Nephron progenitor cell (in vitro differentiated cells): ENCODE results near the gene GBA3.

Experiments
- DNase-seq: peaks from one replicate; pipeline ENCODE4 v3.0.0; 2021
- H3K27ac Mint-ChIP-seq: 2 replicates; pipeline ENCODE4 v1.8.0; 2021; ENCODE audit warnings: mild to moderate bottlenecking, moderate library complexity, mixed read lengths
- H3K27me3 Mint-ChIP-seq: 2 replicates; pipeline ENCODE4 v1.8.0; 2021; ENCODE audit warnings: mild to moderate bottlenecking, low read depth, mixed read lengths; ENCODE audit not compliant: poor library complexity
- H3K36me3 Mint-ChIP-seq: 2 replicates; pipeline ENCODE4 v1.8.0; 2021; ENCODE audit warnings: low read depth, mixed read lengths
- H3K4me1 Mint-ChIP-seq: 2 replicates; pipeline ENCODE4 v1.8.0; 2021; ENCODE audit warnings: mixed read lengths
- H3K4me3 Mint-ChIP-seq: 2 replicates; pipeline ENCODE4 v1.8.0; 2021; ENCODE audit warnings: mild to moderate bottlenecking, moderate library complexity, mixed read lengths
- H3K9me3 Mint-ChIP-seq: 2 replicates; pipeline ENCODE4 v1.8.0; 2021; ENCODE audit warnings: mild to moderate bottlenecking, moderate library complexity, mixed read lengths
- TF ChIP-seq, protein P1 (sequence below): fragments of 200-600 bp; sonication (generic); IDR thresholded peaks from 2 replicates; pipeline ENCODE4 v1.5.0; 2021; ENCODE audit warnings: antibody characterized with exemption

The GBA3 gene

DNA sequence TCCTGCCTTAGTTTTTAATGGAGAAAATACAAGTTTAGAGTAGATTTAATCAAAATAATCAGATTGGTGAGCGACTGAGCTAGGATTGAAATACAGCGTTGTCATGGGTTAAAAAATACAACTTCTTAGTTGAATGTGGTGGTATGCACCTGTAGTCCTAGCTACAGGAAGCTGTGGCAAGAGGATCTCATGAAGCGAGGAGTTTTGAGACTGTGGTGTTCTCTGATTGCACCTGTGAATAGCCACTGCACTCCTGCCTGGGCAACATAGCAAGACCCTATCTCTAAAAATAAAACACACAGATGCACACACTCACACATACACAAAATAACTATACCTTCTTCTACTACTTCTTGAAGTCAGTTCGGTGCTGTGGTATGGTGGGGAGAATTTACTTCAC, 19.8 kb upstream of the GBA3 start:
- H3K4me3 Mint-ChIP-seq: no peak overlapping the region
- TF ChIP-seq, protein P1, sequence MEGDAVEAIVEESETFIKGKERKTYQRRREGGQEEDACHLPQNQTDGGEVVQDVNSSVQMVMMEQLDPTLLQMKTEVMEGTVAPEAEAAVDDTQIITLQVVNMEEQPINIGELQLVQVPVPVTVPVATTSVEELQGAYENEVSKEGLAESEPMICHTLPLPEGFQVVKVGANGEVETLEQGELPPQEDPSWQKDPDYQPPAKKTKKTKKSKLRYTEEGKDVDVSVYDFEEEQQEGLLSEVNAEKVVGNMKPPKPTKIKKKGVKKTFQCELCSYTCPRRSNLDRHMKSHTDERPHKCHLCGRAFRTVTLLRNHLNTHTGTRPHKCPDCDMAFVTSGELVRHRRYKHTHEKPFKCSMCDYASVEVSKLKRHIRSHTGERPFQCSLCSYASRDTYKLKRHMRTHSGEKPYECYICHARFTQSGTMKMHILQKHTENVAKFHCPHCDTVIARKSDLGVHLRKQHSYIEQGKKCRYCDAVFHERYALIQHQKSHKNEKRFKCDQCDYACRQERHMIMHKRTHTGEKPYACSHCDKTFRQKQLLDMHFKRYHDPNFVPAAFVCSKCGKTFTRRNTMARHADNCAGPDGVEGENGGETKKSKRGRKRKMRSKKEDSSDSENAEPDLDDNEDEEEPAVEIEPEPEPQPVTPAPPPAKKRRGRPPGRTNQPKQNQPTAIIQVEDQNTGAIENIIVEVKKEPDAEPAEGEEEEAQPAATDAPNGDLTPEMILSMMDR: no peak
- peaks cover 13% of the 10 kb centered on the region for H3K4me1 Mint-ChIP-seq
- DNase-seq: no peak
- H3K27me3 Mint-ChIP-seq: no peaks in the 10 kb centered on the region
- H3K9me3 Mint-ChIP-seq: no peaks in the 10 kb centered on the region
- H3K27ac Mint-ChIP-seq: no peak overlapping the region
- no peaks in the 10 kb centered on the region for H3K36me3 Mint-ChIP-seq

DNA sequence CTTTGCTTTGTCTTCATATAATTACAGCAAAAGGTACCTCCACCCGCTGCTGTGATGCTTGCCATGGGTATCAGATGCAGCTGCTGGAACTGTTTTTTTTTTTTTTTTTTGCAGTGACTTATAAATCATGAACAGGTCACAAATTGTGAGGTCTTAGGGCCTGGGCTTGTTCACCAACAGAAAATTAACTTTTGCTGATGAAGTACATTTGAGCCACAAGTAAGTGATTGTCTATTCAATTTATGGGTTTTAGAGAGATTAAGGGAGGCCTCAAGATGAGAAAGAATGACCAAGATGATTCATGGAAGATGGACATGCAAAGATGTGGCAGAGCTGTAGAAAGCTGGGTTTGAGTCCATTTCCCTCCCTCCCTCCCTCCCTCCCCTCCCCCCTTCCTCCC, 18.0 kb upstream of the GBA3 start:
- TF ChIP-seq, protein P1: no peak
- Mint-ChIP-seq H3K4me3 (no peak overlapping the region), H3K4me1 (peaks cover 13% of the 10 kb centered on the region), H3K9me3 (no peaks in the 10 kb centered on the region), H3K36me3 (no peaks in the 10 kb centered on the region), H3K27me3 (no peaks in the 10 kb centered on the region), H3K27ac (no peak overlapping the region)
- DNase-seq: no peak

- no peak for DNase-seq
- no peaks in the 10 kb centered on the region for H3K27me3 Mint-ChIP-seq
- H3K4me1 Mint-ChIP-seq: peaks cover 13% of the 10 kb centered on the region
- H3K9me3 Mint-ChIP-seq: no peaks in the 10 kb centered on the region
- TF ChIP-seq, protein P1: no peak
- H3K4me3 Mint-ChIP-seq: no peak overlapping the region
- H3K27ac Mint-ChIP-seq: no peak overlapping the region
- no peaks in the 10 kb centered on the region for H3K36me3 Mint-ChIP-seq
These were observed 16.7 kb upstream of the GBA3 start for GRCh38 chr4:22676063-22676462.

DNA sequence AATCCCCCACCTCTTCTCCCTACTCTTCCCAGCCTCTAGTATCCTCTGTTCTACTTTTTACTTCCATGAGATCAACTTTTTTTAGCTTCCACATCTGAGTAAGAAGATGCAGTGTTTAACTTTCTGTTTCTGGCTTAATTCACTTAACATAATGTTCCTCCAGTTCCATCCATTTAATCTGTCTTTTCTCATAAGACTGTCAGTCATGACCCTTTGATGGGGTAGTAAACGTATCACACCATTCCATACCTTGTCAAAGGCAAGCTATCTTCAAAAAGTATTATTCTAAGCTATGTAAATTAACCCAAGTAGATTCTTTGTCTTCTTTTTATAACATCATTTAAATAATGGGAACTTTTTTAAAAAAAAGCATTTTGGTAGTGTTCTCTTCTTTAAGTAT, 15.0 kb upstream of the GBA3 start:
- Mint-ChIP-seq H3K27ac (no peak overlapping the region), H3K36me3 (no peaks in the 10 kb centered on the region), H3K4me1 (peaks cover 21% of the 10 kb centered on the region), H3K4me3 (no peak overlapping the region), H3K9me3 (no peaks in the 10 kb centered on the region), H3K27me3 (no peaks in the 10 kb centered on the region)
- no peak for DNase-seq
- TF ChIP-seq, protein P1: no peak

GRCh38 chr4:22678940-22679854, 13.5 kb upstream of the GBA3 start:
- Mint-ChIP-seq H3K4me3 (no peak overlapping the region), H3K36me3 (no peaks in the 10 kb centered on the region), H3K27me3 (no peaks in the 10 kb centered on the region), H3K27ac (no peak overlapping the region), H3K9me3 (no peaks in the 10 kb centered on the region), H3K4me1 (peaks cover 25% of the 10 kb centered on the region)
- DNase-seq: no peak
- TF ChIP-seq, protein P1: no peak

DNA sequence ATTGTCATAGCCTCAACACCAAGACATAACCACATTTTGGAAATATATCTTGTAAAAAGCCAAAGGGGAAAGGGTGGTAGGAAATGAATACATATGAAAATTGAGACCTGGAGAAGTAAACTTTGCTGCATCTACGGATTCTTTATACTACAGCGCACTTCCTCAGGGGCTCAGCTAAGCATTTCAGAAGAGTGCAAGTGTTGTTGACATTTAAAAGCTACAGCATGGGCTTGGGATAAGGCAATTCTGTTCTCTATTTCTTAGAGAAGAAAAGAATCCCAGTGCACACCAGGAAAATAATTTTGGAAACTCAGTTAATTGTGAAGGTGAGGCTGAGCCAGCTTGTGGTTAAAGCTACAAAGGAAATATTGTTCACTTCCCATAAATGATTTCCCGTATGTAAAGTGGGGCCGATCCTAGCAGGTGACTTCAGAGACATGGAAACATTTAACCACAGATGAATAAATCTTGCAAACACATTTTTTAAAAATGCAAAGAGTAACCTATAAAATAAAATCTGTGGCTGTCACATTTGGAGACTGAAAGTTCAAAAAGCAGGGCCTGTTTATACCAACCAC, 12.6 kb upstream of the GBA3 start:
- H3K4me1 Mint-ChIP-seq: peaks cover 16% of the 10 kb centered on the region
- no peak overlapping the region for H3K4me3 Mint-ChIP-seq
- DNase-seq: no peak
- no peak overlapping the region for H3K27ac Mint-ChIP-seq
- TF ChIP-seq, protein P1: no peak
- H3K9me3 Mint-ChIP-seq: no peaks in the 10 kb centered on the region
- no peaks in the 10 kb centered on the region for H3K27me3 Mint-ChIP-seq
- H3K36me3 Mint-ChIP-seq: no peaks in the 10 kb centered on the region
